GM12874 (cell line): ENCODE data around the gene RP2.

Experiments used
- TF ChIP-seq, protein P1 (sequence below): IDR thresholded peaks from 2 replicates; pipeline ENCODE4 v1.5.1; 2011; ENCODE audit warnings: low read depth, mild to moderate bottlenecking, control low read depth, low read length, moderate library complexity; ENCODE audit not compliant: insufficient read depth

Gene RP2

GRCh38 chrX:46844913-46845312 is 8.1 kb downstream of the RP2 start:
- TF ChIP-seq, protein P1, sequence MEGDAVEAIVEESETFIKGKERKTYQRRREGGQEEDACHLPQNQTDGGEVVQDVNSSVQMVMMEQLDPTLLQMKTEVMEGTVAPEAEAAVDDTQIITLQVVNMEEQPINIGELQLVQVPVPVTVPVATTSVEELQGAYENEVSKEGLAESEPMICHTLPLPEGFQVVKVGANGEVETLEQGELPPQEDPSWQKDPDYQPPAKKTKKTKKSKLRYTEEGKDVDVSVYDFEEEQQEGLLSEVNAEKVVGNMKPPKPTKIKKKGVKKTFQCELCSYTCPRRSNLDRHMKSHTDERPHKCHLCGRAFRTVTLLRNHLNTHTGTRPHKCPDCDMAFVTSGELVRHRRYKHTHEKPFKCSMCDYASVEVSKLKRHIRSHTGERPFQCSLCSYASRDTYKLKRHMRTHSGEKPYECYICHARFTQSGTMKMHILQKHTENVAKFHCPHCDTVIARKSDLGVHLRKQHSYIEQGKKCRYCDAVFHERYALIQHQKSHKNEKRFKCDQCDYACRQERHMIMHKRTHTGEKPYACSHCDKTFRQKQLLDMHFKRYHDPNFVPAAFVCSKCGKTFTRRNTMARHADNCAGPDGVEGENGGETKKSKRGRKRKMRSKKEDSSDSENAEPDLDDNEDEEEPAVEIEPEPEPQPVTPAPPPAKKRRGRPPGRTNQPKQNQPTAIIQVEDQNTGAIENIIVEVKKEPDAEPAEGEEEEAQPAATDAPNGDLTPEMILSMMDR = no peak

DNA sequence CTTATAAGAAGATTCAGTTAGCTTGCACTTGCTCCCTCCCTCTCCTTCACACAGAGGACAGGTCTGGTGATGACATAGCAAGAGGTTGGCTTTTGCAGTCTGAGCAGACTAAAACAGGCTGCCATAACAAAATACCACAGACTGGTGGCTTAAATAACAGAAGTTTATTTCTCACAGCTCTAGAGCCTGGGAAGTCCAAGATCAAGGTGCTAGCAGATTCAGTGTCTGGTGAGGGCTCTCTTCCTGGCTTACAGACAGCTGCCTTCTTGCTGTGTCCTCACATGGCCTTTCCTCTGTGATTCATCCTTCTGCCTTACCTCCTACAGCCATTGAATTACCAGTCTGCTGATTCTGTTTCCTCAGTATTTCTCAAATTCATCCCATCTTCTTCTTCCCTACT is 13.1 kb downstream of the RP2 start:
- TF ChIP-seq, protein P1 = no peak

DNA sequence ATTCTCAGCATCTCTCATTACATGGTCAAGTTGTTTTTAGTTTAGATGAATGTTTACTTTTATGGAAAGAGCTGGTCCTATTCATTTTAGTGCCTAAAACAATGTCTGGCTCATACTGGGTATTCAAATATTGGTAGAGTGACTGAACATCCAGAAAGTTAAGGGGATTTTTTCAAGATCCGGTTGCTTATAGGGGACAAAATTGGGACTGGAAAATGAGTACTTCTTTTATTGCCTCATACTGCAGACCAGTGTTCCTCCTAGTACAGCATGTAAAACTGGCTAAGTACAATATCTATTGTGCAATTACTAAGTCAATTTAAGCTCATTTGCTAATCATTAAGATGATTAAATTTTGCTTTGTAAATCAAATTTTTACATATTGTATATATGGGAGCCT is 13.9 kb downstream of the RP2 start:
- TF ChIP-seq, protein P1 = no peak

- TF ChIP-seq, protein P1 = no peak
Measured at GRCh38 chrX:46856483-46856882, 19.6 kb downstream of the RP2 start.

DNA sequence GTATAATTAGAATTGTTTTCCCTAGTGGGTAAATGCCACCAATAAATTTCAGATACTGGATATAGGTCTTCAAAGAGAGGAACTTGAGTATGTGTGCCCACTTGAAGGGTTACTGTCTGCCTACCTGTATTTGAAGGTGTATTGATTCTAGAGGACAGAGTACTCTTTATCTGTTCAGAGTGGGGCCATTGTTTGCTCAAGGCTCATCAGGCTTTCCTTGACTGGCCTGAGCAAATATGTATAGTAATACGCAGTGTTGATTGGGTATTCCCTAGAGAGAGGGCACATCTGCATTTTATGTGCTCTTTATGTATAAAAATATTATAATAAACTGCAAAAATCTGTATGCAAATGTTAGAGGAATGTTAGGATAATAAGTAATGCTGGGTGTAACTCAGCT is 23.7 kb downstream of the RP2 start:
- TF ChIP-seq, protein P1 = no peak

- TF ChIP-seq, protein P1 = no peak
Measured at GRCh38 chrX:46863072-46863471, 26.2 kb downstream of the RP2 start.

- TF ChIP-seq, protein P1 = no peak
Measured at GRCh38 chrX:46864606-46865005, 27.8 kb downstream of the RP2 start.

DNA sequence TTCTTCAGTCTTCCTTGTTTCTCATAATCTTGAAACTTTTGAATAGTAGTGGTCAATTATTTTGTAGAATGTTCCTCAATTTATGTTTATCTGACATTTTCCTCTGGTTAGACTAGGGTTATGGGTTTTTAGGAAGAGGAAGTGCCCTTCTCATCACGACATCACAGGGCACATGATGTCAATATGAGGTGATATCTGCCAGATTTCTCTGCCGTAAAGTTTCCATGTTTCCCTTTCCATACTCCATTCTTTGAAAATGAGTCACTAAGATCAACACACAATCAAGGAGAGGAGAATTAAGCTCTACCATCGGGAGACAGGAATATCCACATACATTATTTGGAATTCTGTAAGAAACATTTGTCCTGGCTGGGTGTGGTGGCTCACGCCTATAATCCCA is 28.4 kb downstream of the RP2 start:
- TF ChIP-seq, protein P1 = no peak
